Hepatocyte (in vitro differentiated cells): Measurements from ENCODE around the gene AKAP6. TPM values are rescaled to one million over a fixed set of nuclear protein-coding genes. Genes with fewer than 3 reads are reported as not detected.

ENCODE experiments used
- DNase-seq: peaks from one replicate; pipeline ENCODE4 v3.0.0-alpha.2; 2016; ENCODE audit warnings: low spot score
- H2AFZ ChIP-seq: fragments of 200-600 bp; sonication (generic); 2 replicates; pipeline ENCODE4 v1.6.0; 2016; ENCODE audit warnings: antibody characterized with exemption, mild to moderate bottlenecking
- H3K27ac ChIP-seq: fragments of 200-600 bp; sonication (generic); 2 replicates; pipeline ENCODE4 v1.5.1; 2016; ENCODE audit warnings: mild to moderate bottlenecking
- H3K27me3 ChIP-seq: fragments of 200-600 bp; sonication (generic); 2 replicates; pipeline ENCODE4 v1.6.1; 2016
- H3K36me3 ChIP-seq: fragments of 200-600 bp; sonication (generic); replicated peaks from 2 replicates; pipeline ENCODE4 v1.5.1; 2016; ENCODE audit warnings: low read depth; ENCODE audit not compliant: insufficient read depth
- H3K4me1 ChIP-seq: fragments of 200-600 bp; sonication (generic); 2 replicates; pipeline ENCODE4 v1.5.1; 2016; ENCODE audit warnings: mild to moderate bottlenecking, moderate library complexity; ENCODE audit not compliant: insufficient read depth
- H3K4me2 ChIP-seq: fragments of 200-600 bp; sonication (generic); 2 replicates; pipeline ENCODE4 v1.6.0; 2016
- H3K4me3 ChIP-seq: fragments of 200-600 bp; sonication (generic); 2 replicates; pipeline ENCODE4 v1.5.1; 2016; ENCODE audit warnings: mild to moderate bottlenecking
- H3K79me2 ChIP-seq: fragments of 200-600 bp; sonication (generic); 2 replicates; pipeline ENCODE4 v1.6.0; 2017; ENCODE audit warnings: mild to moderate bottlenecking
- H3K9me2 ChIP-seq: fragments of 200-600 bp; sonication (generic); replicated peaks from 2 replicates; pipeline ENCODE4 v1.6.0; 2017; ENCODE audit warnings: mild to moderate bottlenecking; ENCODE audit not compliant: insufficient read depth
- H3K9me3 ChIP-seq: fragments of 200-600 bp; sonication (generic); 2 replicates; pipeline ENCODE4 v1.5.1; 2016; ENCODE audit warnings: low read depth, mild to moderate bottlenecking
- H4K20me1 ChIP-seq: fragments of 200-600 bp; sonication (generic); 2 replicates; pipeline ENCODE4 v1.6.0; 2016; ENCODE audit warnings: mild to moderate bottlenecking; ENCODE audit not compliant: insufficient read depth, poor library complexity, severe bottlenecking
- EZH2 ChIP-seq: fragments of 200-600 bp; sonication (generic); IDR thresholded peaks from 2 replicates; pipeline ENCODE4 v1.6.1; 2016; ENCODE audit warnings: antibody characterized with exemption, mild to moderate bottlenecking, borderline replicate concordance
- EZH2phosphoT487 ChIP-seq: fragments of 200-600 bp; sonication (generic); IDR thresholded peaks from one replicate; pipeline ENCODE4 v1.6.1; 2018; ENCODE audit warnings: antibody characterized with exemption, mild to moderate bottlenecking, low read depth, moderate library complexity; ENCODE audit not compliant: unreplicated experiment, severe bottlenecking
- WGBS: methylation state at CpG from one replicate; pipeline ENCODE4 v1.1.6; 2016; ENCODE audit warnings: low lambda C conversion rate; ENCODE audit errors: missing lambda C conversion rate; 5-methylcytosine and 5-hydroxymethylcytosine counted together
- polyA plus RNA-seq: library from polyadenylated mRNA; unstranded; fragments of >200 nt; fragmentation: Nextera tagmentation; extraction: Ambion mirVana; gene quantifications from 2 replicates; pipeline ENCODE4 v1.2.1, GENCODE V29; 2016
- total RNA-seq: library from RNA; depleted of rRNA; stranded (reverse); fragments of >200 nt; gene quantifications from 2 replicates; pipeline ENCODE4 v1.2.3, GENCODE V29; 2014
- TF ChIP-seq, protein P1 (sequence below): fragments of 200-600 bp; sonication (generic); IDR thresholded peaks from 2 replicates; pipeline ENCODE4 v1.5.1; 2016; ENCODE audit warnings: antibody characterized with exemption, mild to moderate bottlenecking; ENCODE audit not compliant: poor library complexity

AKAP6 gene
- total and polyA plus RNA-seq, 2 experiments from 2014 or later, result 1.1 to 2.1 TPM

DNA sequence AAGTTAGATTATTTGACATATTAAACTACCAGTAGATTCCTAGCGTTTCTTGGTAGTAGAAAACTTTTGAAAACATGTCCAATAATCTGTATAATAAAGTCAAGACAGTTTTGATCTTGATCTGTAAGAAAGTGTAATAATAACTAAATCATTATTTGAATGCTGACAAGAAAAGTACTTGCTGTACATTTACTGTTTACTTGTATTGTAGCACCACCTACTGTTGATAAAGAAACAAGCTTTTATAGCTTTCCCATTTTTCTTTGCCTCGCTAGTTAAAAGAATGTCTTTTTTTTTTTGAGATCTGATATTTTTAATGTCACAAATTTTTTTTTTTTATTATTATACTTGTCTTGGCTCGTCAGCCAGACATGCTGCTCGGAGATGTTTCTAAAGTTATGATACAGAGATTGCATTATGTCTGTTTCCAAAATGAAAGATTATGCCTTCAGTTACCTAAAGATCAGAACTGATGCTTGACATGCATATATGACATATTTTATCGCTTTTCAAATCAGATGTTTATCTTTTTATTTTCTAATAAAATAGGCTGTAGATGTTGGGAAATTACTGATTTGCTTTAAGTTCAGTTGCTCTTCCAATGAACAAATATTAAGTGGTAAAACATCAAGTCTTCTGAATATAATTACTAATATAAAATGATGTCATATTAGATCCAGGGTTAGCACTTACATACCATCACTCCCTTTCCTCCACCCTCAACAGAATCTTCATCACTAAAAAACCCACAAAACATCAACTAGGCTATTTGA lies 140.5 kb downstream of the AKAP6 start:
- no peaks in the 10 kb centered on the region for H3K27me3 ChIP-seq
- peak; percentile 49 for DNase-seq
- no peaks in the 10 kb centered on the region for H3K36me3 ChIP-seq
- WGBS, result 25% methylated on average over 5 of the region's 5 CpGs
- peak overlapping the region; percentile 25 for H3K27ac ChIP-seq
- H3K79me2 ChIP-seq, result no peaks in the 10 kb centered on the region
- no peak for TF ChIP-seq EZH2
- TF ChIP-seq EZH2phosphoT487, result no peak
- TF ChIP-seq, protein P1, sequence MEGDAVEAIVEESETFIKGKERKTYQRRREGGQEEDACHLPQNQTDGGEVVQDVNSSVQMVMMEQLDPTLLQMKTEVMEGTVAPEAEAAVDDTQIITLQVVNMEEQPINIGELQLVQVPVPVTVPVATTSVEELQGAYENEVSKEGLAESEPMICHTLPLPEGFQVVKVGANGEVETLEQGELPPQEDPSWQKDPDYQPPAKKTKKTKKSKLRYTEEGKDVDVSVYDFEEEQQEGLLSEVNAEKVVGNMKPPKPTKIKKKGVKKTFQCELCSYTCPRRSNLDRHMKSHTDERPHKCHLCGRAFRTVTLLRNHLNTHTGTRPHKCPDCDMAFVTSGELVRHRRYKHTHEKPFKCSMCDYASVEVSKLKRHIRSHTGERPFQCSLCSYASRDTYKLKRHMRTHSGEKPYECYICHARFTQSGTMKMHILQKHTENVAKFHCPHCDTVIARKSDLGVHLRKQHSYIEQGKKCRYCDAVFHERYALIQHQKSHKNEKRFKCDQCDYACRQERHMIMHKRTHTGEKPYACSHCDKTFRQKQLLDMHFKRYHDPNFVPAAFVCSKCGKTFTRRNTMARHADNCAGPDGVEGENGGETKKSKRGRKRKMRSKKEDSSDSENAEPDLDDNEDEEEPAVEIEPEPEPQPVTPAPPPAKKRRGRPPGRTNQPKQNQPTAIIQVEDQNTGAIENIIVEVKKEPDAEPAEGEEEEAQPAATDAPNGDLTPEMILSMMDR, result peak; percentile 83
- H2AFZ ChIP-seq, result no peak overlapping the region
- H3K4me2 ChIP-seq, result no peak overlapping the region
- H4K20me1 ChIP-seq, result no peaks in the 10 kb centered on the region
- no peaks in the 10 kb centered on the region for H3K9me2 ChIP-seq
- peaks cover 31% of the 10 kb centered on the region for H3K4me1 ChIP-seq
- no peaks in the 10 kb centered on the region for H3K9me3 ChIP-seq
- H3K4me3 ChIP-seq, result no peak overlapping the region

DNA sequence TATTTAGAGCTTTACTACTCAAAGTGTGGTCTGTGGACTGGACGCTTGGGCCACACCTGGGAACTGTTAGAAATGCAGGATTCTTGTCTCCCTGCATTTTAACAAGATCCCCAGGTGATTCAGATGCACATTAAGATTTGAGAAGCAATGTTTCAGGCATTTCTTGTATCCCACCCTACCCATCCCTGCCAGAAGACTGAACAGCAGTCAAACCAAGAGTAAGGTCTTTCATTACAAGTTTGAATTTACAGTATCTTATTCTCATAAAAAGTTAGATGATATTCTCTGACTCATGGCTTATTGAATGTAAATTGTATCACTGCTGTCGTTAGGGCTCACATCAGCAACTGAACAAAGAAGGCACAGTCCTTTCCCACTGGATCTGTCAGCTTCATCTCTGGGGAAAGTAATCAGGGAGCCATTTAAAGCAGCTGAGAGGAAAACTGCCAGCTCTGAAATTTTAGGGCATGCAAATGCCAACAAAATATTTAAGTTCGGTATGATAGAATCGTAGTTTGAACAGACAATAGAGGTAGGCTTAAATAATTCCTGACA lies 141.1 kb downstream of the AKAP6 start:
- H3K27ac ChIP-seq, result no peak overlapping the region
- 81% methylated on average over 4 of the region's 4 CpGs for WGBS

DNA sequence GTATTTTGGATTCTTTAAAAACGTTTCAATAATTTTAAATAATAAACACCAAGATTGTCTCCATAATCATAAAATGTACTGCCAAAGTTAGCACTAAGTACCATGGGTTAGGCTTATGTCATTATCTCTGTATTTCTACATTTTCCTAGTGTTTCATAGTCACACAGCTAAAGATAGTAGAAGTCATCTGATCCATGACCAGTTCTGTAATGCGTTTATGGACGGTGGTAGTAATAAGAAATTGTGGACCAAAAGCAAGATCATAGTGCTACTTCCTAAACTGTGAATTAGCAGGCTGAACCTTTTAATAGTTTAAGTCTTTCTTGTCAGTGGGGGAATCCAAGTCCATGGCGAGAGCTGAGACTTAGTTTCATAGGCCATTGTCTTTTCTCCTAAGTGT lies 142.1 kb downstream of the AKAP6 start:
- peaks cover 31% of the 10 kb centered on the region for H3K4me1 ChIP-seq
- no peaks in the 10 kb centered on the region for H3K36me3 ChIP-seq
- H4K20me1 ChIP-seq, result no peaks in the 10 kb centered on the region
- H2AFZ ChIP-seq, result no peak overlapping the region
- H3K27ac ChIP-seq, result no peak overlapping the region
- H3K9me3 ChIP-seq, result no peaks in the 10 kb centered on the region
- no peak for DNase-seq
- 78% methylated on average over 4 of the region's 4 CpGs for WGBS
- H3K79me2 ChIP-seq, result no peaks in the 10 kb centered on the region
- TF ChIP-seq, protein P1, result no peak
- no peak for TF ChIP-seq EZH2
- no peak for TF ChIP-seq EZH2phosphoT487
- no peak overlapping the region for H3K4me2 ChIP-seq
- no peaks in the 10 kb centered on the region for H3K9me2 ChIP-seq
- no peak overlapping the region for H3K4me3 ChIP-seq
- H3K27me3 ChIP-seq, result no peaks in the 10 kb centered on the region

More for the DNA sequence above, 141.1 kb downstream of the AKAP6 start:
- no peak overlapping the region for H3K4me2 ChIP-seq
- no peak for DNase-seq
- H3K36me3 ChIP-seq, result no peaks in the 10 kb centered on the region
- no peaks in the 10 kb centered on the region for H3K79me2 ChIP-seq
- TF ChIP-seq, protein P1, result no peak
- TF ChIP-seq EZH2phosphoT487 (no peak), EZH2 (no peak)
- H3K4me3 ChIP-seq, result no peak overlapping the region
- no peak overlapping the region for H2AFZ ChIP-seq
- H3K27me3 ChIP-seq, result no peaks in the 10 kb centered on the region
- no peaks in the 10 kb centered on the region for H4K20me1 ChIP-seq
- peaks cover 31% of the 10 kb centered on the region for H3K4me1 ChIP-seq
- H3K9me2 ChIP-seq, result no peaks in the 10 kb centered on the region
- H3K9me3 ChIP-seq, result no peaks in the 10 kb centered on the region
